EL (cell line): ENCODE measurements around the gene WDR54.
"Not testable (repeated sequence)": the region's sequence is repeated elsewhere in the genome, so short reads cannot be mapped to it uniquely, and the experiment has no call there.

Experiments
- DNase-seq: peaks from one replicate; pipeline ENCODE4 v3.0.0-alpha.2; 2016

WDR54 gene

DNA sequence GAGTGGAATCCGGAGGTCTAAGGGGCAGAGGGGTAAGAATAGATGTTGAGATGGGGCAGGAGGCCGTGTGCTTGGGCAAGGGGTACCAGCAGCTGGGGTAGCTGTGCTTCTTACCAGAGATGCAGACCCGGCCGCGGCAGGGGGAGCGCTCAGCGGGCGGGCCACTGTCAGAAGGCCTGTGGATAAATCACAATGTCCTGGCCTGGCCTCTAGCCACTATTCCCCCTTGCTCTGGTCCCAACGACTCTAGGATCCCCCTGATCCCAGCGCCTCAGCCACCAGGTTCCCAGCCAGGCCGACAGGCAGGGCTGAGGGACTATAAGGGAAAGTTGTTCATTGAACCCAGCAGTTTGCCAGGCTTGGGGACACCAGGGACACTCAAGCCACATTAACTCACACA is 9.0 kb downstream of the WDR54 start:
- DNase-seq, result no peak

DNA sequence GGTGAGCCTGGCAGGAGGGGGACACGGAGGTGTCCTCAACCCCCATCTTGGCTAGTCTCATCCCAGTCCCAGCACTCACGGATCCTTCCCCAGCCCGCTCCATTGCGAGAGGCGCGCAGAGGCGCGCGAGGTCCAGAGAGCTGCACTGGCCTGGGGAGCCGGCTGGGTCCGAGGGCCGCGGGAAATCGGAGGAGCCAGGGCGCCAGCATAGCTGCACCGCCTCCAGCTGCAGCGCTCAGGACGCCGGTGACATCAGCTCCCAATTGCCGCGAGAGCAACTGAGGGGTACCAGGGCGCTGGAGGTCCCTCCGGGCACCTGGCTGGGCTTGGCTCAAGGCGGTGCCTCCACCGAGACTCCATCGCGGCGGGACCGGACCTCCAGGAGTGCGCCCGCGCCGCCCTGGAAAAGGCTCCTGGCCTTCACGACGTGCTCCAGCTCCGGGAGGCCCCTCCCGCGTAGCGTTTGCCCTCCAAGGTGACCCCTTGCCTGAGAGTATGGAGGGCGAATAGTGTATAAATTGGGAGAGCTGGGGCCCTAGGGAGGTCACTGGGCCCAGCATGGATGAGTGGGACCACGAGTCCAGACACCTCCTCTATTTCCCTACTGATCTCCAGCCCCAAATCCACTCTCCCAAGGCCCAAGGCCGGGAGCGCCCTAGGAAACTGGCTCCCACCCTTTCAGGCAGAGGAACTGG is 14.7 kb downstream of the WDR54 start:
- no peak for DNase-seq

DNA sequence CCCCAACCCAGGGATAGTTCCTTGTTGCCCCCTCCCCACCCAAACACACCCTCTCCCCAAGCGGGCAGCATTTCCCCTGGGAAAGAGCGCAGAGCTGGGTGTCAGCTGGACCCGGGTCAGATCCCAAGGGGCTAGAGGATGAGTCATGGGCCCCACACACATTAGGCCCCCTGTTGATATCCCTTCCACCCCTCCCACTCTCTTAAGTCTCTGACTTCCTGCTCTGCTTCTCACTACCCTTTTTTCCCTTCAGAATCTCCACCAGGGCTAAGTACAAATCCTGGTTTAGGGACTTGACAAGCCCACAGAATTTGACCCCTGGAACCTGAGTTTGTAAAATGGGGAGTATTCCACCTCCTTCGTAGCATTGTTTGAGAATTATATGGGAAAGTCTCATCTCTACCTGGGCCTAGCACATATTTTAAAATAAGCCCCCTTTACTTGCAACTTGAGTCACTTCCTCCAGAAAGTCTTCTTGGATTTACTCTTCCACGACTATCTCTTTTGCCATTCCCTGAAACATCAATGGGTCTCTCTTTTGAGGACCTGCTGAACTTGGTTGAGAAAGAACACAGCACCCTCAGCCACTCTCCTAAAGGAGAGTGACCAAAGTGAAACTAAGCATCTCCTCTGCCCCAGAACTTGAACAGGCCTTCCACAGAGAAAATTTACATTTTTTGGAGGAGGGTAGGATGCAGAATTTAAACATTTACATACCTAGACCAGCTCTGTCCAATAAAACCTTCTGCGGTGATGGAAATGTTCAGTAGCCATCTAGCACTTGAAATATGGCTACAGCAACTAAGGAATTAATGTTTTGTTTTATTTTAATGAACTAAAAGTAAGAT is 15.5 kb downstream of the WDR54 start:
- no peak for DNase-seq

DNA sequence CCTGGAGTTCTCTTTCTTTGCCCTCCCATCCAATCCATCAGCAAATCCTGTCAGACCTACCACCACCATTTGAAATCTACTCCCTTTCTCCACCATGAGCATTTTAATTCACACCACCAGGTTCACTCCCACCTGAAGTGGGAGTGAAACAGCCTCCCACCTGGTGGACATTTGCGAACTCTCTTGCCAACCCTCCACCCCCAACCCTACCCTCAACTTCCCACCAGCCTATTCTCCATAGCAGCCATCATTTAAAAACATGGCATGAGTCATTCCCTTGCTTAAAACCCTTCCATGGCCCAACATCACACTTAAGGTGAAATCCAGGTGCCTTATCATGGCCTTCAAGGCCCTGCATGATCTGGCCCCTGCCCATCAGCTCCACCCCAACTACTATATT is 16.7 kb downstream of the WDR54 start:
- DNase-seq, result no peak

DNA sequence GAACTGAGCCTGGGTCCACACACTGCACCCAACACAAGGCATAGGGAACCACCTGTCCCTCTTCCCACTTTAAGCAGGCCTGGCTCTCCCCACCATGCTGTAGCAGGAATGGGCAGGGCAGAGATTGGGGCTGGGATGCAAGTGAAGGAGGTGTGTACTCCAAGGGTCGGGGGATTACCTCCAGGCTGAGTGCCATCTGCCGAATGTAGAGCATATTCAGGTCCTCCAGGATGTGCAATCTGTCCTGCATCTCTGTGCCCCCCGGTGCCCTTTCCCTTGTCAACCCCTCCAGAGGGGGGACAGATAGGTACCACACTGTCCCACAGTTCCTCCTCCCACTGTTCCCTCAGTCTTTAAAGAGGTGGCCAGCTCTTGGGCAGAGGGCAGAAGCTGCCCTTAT is 17.8 kb downstream of the WDR54 start:
- DNase-seq, result no peak

DNA sequence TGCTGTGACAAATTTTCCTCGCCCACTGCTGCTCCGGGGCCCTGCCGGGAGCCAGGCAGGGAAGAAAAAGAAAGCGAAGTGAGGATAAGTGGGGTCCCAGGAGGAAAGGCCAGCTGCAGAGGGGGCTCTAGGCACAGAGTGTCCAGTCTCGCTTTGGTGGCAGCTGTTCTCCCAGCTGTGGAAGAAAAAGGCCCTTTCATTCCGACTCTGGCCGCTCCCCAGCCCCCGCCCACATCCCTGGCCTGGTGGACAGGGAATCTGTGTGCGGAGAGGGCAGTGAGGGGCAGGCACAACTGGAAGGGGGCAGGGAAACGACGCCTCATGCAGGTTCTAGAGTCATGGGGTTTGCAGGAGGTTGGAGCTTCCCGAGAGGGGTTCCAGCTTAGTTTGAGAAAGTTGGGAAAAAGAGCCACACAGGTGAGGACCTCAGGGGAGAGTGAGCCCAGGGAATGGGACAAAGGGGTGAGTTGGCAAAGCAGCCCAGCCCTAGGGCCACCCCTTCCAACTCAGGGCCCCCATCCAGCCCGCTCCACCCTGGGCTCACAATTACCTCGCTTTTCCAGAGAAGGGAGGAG is 18.4 kb downstream of the WDR54 start:
- peak; percentile 60 for DNase-seq

DNA sequence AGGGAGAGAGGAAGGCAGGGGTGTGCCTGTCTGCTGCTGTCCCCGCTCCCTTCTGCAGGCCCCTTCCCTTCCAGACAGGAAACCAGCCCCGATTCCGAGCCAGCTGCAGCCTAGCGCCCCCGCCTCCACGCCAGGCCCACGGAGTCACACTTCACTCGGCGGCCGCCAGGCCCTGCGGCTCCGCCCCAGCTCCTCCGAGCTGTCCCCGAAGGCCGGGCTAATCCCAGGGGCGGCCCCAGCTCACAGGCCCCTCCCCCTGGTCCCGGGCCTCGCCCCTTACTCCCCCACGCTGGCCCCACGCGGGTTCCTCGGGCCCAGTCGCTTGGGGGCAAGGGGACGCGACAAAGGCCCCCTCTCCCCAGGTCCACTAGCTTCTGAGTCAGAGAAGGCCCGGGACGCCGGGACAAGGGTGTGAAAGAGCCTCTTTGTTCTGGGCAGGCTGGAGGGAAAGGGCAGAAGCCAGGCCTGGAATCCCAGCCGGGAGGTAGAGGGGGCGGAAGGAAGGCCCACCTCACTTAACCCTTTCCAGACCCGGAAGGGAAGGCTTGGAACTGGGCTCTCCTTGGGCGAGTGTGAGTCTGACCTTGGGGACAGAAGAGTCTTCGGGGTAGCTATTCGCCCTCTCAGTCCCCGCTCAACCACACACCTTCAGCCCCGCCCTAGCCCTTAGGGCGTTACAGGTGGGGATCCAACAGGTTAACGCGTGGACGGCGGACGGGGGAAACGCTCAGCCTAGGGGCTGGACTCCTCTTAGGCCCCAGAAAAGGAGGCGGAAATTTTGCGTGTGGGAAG is 19.0 kb downstream of the WDR54 start:
- peak; percentile 81 for DNase-seq

DNA sequence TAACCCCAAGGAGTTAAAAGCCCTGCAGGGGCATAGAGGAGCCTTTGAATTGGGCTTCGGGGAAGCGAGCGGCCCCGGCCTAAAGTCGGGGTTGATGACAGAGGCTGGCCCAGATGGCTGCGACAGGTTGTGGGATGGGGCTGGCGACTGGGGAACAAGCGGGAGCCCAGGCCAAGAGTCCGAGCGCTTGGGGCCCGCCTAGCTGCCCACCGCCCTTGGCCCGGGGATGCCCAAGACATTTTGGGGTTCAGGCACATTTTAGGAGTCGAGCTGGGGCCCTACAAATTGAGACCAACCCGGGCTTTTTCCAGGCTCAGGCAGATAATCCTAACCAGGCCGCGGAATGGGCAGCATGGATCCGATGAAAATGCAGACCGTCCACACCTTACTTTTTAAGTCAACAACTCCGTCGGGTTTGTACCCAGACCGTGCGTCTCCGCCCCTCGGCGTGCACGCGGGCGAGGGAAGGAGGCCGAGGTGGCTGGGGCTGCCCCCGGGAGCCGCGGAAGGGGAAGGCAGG is 19.7 kb downstream of the WDR54 start:
- no peak for DNase-seq

DNA sequence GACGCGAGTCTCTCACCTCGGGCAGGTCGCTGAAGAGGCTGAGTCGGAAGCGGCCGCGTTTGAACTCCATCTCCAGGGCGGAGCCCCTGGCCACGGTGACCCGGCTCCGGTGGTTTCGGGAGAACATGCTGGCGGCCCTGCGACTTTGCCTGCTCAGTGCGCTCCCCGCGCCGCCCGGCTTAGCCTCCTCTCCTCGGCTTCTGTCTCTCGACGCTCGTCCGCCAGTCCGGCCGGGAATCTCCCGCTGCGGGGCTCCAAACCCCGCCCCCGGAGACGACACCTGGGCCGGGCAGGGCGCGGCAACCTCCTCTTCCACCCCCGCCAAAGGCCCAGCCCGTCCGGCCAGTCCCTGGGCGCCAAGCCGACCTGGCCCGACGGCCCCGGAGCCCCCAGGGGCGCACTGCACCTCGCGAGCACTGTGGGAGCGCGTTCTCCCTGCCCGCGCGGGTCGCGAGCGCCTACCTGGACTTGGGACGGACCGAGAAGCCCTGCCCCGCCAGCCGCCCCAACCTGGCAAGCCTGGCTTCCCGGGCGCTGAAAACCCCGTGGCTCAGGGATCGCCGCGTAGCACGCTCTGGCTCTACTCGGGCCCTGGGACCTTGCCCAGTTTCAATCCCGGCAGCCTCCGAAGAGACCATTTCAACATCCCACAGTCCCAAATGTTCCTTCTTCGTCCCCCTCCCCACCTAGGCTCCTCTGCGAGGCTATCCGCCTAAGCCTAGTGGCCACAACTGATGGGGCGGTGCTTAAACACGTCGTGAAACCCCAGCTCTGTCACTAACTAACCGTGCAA is 20.4 kb downstream of the WDR54 start, which contains the start of gene RTKN:
RTKN (minus strand) TSS at position 248 of the 793 bp plus-strand sequence; CDS start at position 127, 121 bp downstream.
- no peak for DNase-seq

DNA sequence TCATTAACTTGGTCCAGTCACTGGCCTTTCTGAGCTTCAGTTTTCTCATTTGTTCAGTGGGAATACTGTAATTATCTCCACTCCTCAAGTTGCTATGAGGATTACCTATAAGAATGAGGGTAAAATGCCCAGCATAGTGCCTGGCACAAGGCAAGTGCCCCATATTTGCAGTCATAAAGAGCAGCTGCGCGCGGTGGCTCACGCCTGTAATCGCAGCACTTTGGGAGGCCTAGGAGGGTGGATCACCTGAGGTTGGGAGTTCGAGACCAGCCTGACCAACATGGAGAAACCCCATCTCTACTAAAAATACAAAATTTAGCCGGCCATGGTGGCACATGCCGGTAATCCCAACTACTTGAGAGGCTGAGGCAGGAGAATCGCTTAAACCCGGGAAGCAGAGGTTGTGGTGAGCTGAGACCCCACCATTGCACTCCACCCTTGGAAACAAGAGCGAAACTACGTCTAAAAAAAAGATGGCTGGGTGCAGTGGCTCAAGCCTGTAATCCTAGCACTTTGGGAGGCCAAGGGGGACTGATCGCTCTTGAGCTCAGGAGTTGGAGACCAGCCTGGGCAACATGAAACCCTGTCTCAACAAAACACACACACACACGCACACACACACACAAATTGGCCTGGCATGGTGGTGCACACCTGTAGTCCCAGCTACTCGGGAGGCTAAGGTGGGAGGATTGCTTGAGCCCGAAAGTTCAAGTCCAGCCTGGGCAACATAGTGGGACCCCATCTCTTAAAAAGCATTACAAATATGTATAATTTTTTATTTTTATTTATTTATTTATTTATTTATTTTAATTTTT is 21.2 kb downstream of the WDR54 start:
- not testable (repeated sequence) for DNase-seq

DNA sequence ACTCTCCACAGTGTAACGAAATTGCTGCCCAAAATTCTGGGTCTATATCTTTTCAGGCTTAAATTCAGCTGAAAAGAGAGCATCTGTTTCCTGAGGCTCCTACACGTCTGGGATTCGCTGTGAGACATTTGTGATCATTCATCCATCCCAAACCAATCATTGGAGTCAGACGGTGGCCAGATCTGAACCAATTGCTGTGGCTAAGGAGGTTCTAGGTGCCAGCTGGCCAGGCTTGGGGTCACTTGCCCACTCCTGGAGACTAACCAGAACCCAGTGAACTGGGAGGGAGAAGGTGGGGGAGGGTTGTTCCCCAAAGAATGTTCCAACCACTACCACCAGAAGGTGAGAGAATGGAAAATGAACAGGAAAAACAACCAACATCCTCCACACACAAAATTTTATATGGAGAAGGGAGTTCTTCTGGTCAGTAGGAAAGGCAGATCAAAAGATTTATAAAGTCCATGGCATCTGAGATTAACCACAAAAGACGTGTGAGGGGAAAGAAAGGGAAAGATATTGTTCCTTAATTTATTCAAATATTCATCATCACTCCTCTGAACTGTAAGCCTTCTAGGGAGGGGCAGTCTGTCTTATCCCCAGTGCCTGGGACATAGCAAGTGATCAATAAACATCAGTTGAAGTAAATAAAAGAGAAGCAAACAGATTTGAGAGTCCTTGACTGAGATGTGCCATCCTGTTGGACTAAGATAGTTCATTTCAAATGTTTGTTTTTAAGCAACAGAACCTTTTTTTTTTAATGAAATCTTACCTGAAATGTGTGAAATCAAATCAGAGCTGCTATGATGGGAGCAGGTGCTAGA is 23.2 kb downstream of the WDR54 start:
- no peak for DNase-seq

DNA sequence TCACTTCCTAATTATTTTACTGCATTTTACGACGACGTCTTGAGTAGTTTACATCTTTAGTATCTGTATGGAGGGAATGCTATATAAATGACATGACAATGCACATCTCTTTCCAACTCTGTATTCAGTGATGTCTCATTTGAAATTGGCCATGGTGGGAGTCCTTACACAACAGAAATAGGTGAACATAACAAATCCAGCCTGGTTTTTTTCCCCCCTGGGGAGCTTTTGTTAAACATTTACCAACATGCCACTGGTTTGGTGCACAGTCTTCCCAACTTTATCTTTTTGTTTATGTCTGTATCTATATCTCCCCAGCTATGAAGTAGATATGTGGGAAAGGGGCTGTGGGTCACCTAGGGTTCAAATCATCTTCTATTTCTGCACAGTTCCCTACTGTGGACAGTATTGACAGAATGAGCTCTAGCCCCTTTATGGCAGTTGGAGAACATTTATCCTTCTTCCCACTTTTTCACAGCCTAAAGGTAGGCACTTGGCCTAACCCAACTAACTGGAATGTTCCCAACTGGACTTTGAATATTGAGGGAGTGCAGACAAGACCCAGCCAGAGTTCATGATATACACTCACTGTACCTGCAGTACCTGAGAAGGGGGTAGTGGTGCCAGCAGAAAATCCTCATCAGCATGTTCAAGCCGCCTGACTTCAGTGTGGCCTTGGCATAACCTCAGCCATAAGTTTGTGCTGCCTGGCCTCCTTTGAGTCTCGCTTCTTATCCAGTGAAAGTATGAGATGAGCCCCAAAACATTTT is 25.9 kb downstream of the WDR54 start:
- no peak for DNase-seq

DNA sequence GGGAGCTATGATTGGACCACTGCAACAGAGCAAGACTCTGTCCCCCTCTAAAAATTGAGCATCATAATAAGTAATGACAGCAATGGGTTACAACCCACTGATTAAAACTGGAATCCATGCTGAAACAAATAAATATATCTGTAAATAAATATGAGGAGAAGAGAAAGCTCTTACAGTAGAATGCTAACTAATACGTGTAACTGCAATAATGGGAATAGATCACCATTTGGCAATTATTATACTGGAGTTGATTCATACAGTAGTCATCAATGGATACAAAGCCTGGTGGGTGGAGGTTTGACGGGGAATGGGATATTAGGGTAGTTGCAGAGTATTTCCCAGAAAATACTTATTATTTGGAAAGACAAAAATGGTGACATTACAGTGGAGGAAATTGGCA is 27.2 kb downstream of the WDR54 start:
- DNase-seq, result no peak

DNA sequence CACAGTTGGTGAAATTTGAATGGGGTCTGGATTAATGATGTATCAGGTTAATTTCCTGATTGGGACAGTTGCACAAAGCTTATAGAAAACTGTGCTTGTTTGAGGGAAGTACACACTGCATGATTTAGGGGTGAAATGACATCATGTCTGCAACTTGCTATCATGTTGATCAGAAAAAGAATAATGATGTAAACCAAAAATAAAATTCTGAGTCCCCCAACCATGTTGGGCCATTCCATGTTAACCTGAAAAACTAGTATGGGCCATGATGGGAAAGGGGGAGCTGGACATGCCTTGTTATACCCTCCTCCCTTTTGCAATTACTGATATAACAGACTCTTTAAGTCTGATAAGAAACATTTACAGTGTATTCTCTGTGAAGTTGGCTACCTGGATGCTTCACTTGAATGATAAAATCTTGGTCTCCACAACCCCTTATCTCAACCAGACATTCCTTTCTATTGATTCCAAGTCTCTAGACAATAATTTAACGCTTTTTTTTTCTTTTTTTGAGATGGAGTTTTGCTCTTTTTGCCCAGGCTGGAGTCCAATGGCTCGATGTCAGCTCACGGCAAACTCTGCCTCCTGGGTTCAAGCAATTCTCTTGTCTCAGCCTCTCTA is 29.1 kb downstream of the WDR54 start:
- DNase-seq, result no peak

DNA sequence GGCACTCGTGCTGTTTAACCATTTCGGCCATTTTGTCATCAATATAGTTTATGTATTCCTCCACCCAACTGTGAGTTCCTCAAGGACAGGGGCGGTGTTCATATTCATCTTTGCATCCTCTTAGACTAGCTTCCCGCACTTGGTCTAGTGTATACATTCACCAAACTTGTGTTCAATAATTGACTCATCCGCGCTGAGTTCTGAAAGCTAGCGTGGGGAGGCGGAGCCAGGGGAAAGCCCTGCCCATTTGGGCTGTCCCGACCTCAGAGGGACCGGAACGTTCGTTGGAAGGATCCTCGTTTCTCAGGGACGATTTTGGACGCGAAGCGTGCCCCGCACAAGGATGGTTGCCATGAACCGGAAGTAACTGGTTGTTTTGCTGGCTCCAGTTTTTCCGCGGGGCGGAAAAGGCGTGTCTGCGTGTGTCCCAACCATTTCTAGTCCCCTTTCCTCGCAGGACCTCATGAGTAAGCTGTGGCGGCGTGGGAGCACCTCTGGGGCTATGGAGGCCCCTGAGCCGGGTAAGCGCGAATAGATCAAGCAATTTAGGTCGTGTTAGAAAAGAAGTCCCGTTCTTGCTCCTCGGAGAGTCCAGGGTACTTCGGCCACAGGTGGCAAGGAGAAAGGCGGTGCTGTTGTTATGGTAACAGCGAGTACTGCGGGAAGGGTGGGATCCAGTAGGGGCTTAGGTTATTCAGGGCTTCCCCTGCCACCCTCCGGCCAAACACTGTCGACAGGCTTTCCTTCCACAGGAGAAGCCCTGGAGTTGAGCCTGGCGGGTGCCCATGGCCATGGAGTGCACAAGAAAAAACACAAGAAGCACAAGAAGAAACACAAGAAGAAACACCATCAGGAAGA is 33.4 kb downstream of the WDR54 start, which contains the start of gene INO80B:
INO80B (plus strand) TSS at position 434 of the 858 bp plus-strand sequence; CDS start at position 464, 30 bp downstream.
- peak; percentile 98 for DNase-seq

DNA sequence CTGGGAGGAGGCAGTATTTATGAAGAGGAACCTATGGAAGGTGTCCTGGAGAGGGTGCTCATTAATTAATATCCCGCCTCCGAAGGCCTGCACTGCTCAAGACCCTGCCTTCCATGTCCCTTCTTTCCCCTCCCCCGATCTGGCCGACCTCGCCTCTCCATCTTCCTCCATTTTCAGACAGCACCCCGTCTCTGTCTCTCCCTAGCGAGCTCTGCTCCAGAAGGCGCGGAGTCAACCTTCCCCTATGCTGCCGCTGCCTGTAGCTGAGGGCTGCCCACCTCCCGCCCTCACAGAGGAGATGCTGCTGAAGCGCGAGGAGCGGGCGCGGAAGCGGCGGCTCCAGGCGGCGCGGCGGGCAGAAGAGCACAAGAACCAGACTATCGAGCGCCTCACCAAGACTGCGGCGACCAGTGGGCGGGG is 35.6 kb downstream of the WDR54 start:
- no peak for DNase-seq

DNA sequence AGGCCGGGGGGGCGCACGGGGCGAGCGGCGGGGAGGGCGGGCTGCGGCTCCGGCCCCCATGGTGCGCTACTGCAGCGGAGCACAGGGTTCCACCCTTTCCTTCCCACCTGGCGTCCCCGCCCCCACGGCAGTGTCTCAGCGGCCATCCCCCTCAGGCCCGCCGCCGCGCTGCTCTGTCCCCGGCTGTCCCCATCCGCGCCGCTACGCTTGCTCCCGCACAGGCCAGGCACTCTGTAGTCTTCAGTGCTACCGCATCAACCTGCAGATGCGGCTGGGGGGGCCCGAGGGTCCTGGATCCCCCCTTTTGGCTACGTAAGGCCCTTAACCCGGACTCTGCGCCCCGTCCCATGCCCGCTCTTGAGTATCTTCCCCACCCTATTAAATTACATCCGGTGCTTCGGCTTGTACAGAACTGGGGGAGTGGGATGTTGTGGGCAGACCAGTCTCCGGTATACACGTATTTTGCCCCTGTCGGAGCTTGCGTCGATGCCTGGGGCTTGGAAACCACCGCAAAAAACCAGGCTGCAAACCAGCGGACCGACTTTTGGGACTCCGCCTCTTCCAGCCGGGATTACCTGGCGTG is 36.1 kb downstream of the WDR54 start:
- DNase-seq, result peak; percentile 49
